ENCODE results near the gene TNFRSF17. TPM values are rescaled to one million over a fixed set of nuclear protein-coding genes. Genes with fewer than 3 reads are reported as not detected.

Gene TNFRSF17
- total and polyA plus RNA-seq, 2 of the 13 experiments (the other 11 are each of a cell fraction or from before 2014, with no cell fraction given): not detected

DNA sequence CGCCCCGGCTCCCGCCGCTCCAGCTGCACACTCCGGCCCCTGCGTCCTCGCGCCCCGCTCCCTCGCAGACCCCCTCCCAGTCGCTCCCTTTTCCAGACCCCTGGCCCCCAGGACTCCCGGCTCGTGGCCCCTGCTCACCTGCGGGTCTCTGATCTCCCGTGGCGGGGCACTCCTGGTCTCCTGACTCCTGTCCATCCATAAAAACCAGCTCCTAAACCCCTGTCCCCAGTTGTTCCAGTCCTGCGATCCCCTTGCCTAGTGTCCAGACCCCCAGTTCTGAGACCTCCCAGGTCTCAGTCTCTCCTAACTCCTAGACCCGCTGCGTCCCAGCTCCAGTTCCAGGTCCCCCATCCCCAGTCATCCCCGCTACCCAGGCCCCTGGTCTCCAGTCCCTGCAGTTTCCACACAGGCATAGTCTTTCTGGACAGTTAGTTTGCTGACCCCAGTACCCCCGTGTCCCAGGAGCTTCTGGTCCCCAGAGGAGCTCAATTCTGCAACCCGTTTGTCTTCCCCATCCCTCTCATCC, 11.9 kb downstream of the TNFRSF17 start (continued):
- TF ChIP-seq ZNF264 (CRISPR knock-in tag; IDR thresholded peaks at IDR 0.05) (0 out of 2 replicates have a peak, but pooled peaks have one; percentile 9), LBX2 (CRISPR knock-in tag; IDR thresholded peaks at IDR 0.05; ENCODE audit: borderline replicate concordance) (no peak), ZSCAN21 (CRISPR knock-in tag; IDR thresholded peaks at IDR 0.05; ENCODE audit: borderline replicate concordance) (no peak), PAX8 (CRISPR knock-in tag; IDR thresholded peaks at IDR 0.05; ENCODE audit: borderline replicate concordance) (peak; percentile 72; the same call in 1 of the 2 replicates), ZBTB8A (CRISPR knock-in tag; IDR thresholded peaks at IDR 0.05; ENCODE audit: borderline replicate concordance, low read depth) (0 out of 2 replicates have a peak, but pooled peaks have one; percentile 7), FOXO1 (CRISPR knock-in tag; IDR thresholded peaks at IDR 0.05) (no peak), ZNF674 (CRISPR knock-in tag; IDR thresholded peaks at IDR 0.05; ENCODE audit: low read depth) (peak; percentile 87), ARNTL (CRISPR knock-in tag; IDR thresholded peaks at IDR 0.05) (peak; percentile 29), ZNF124 (CRISPR knock-in tag; IDR thresholded peaks at IDR 0.05) (no peak), ZNF792 (CRISPR knock-in tag; IDR thresholded peaks at IDR 0.05) (no peak), ASH2L (IDR thresholded peaks at IDR 0.05; ENCODE audit: insufficient read length, low read depth, low read length) (peak; percentile 67), FIP1L1 (IDR thresholded peaks at IDR 0.05; ENCODE audit: borderline replicate concordance, insufficient read depth, low read depth, low read length) (no peak), ZEB1 (IDR thresholded peaks at IDR 0.05; ENCODE audit: insufficient replicate concordance, low read depth) (peak; percentile 47), EED (CRISPR knock-in tag; IDR thresholded peaks at IDR 0.05) (no peak), FOXK1 (CRISPR knock-in tag; IDR thresholded peaks at IDR 0.05; ENCODE audit: borderline replicate concordance, low read depth) (no peak), ZNF543 (CRISPR knock-in tag; IDR thresholded peaks at IDR 0.05) (peak; percentile 37; the same call in 1 of the 2 replicates), KDM5A (IDR thresholded peaks at IDR 0.05; ENCODE audit: borderline replicate concordance, low read length) (0 out of 2 replicates have a peak, but pooled peaks have one; percentile 35), ZNF30 (CRISPR knock-in tag; IDR thresholded peaks at IDR 0.05) (no peak), RFXAP (CRISPR knock-in tag; IDR thresholded peaks at IDR 0.05; ENCODE audit: borderline replicate concordance) (0 out of 2 replicates have a peak, but pooled peaks have one; percentile 8), HES4 (CRISPR knock-in tag; IDR thresholded peaks at IDR 0.05; ENCODE audit: borderline replicate concordance) (peak; percentile 70; the same call in 1 of the 2 replicates), NR2F1 (CRISPR knock-in tag; IDR thresholded peaks at IDR 0.05) (no peak), SMAD3 (CRISPR knock-in tag; IDR thresholded peaks at IDR 0.05) (no peak), GRHL1 (CRISPR knock-in tag; conservative IDR thresholded peaks at IDR 0.05) (no peak), HOXA9 (CRISPR knock-in tag; IDR thresholded peaks at IDR 0.05; ENCODE audit: borderline replicate concordance) (0 out of 2 replicates have a peak, but pooled peaks have one; percentile 51), ZNF746 (CRISPR knock-in tag; IDR thresholded peaks at IDR 0.05) (0 out of 2 replicates have a peak, but pooled peaks have one; percentile 12), ZMYM4 (CRISPR knock-in tag; IDR thresholded peaks at IDR 0.05) (0 out of 2 replicates have a peak, but pooled peaks have one; percentile 2)
- TF ChIP-seq, protein P1, sequence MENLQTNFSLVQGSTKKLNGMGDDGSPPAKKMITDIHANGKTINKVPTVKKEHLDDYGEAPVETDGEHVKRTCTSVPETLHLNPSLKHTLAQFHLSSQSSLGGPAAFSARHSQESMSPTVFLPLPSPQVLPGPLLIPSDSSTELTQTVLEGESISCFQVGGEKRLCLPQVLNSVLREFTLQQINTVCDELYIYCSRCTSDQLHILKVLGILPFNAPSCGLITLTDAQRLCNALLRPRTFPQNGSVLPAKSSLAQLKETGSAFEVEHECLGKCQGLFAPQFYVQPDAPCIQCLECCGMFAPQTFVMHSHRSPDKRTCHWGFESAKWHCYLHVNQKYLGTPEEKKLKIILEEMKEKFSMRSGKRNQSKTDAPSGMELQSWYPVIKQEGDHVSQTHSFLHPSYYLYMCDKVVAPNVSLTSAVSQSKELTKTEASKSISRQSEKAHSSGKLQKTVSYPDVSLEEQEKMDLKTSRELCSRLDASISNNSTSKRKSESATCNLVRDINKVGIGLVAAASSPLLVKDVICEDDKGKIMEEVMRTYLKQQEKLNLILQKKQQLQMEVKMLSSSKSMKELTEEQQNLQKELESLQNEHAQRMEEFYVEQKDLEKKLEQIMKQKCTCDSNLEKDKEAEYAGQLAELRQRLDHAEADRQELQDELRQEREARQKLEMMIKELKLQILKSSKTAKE (CRISPR knock-in tag; IDR thresholded peaks at IDR 0.05; ENCODE audit: borderline replicate concordance): peak; percentile 56; the same call in 1 of the 2 replicates

Measured in HepG2 (cell line).